ENCODE results near the gene WDPCP. TPM values are rescaled to one million over a fixed set of nuclear protein-coding genes. Genes with fewer than 3 reads are reported as not detected.
"Not testable (repeated sequence)": the region's sequence is repeated elsewhere in the genome, so short reads cannot be mapped to it uniquely, and the experiment has no call there.

The WDPCP gene
- total RNA-seq, 3 donors from 2014 or later = 5.3 to 15.4 (median 7.5) TPM

DNA sequence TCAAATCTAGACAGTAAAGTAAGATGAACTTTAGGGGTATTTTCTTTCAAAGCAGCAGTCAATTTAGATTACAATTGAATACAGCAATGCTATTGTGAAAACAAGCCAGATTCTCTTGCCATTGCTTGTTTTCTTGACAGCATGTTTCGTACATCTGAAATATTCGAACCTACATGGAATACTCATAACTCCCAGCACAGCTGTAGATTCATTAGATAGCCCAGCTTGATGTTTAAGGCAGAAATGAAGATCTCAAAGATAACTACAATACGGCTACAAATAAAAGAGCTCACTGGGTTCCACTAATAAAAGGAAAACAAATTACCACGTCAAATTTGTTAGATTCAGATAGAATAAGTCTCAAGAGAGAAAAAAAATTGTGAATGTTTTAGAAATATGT lies 208.8 kb downstream of the WDPCP start:
- H3K36me3 ChIP-seq (ENCODE audit: low read depth) = no peaks in the 10 kb centered on the region
- ATAC-seq = no peak
- DNase-seq = no peak
- H3K9me3 ChIP-seq = no peaks in the 10 kb centered on the region
- TF ChIP-seq, protein P1, sequence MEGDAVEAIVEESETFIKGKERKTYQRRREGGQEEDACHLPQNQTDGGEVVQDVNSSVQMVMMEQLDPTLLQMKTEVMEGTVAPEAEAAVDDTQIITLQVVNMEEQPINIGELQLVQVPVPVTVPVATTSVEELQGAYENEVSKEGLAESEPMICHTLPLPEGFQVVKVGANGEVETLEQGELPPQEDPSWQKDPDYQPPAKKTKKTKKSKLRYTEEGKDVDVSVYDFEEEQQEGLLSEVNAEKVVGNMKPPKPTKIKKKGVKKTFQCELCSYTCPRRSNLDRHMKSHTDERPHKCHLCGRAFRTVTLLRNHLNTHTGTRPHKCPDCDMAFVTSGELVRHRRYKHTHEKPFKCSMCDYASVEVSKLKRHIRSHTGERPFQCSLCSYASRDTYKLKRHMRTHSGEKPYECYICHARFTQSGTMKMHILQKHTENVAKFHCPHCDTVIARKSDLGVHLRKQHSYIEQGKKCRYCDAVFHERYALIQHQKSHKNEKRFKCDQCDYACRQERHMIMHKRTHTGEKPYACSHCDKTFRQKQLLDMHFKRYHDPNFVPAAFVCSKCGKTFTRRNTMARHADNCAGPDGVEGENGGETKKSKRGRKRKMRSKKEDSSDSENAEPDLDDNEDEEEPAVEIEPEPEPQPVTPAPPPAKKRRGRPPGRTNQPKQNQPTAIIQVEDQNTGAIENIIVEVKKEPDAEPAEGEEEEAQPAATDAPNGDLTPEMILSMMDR (IDR thresholded peaks at IDR 0.05) = no peak
- H3K4me1 ChIP-seq (ENCODE audit: low read depth) = no peaks in the 10 kb centered on the region
- intact Hi-C loops (cut with DNase I, micrococcal nuclease) = no loop called here
- no peak overlapping the region for H3K4me3 ChIP-seq

DNA sequence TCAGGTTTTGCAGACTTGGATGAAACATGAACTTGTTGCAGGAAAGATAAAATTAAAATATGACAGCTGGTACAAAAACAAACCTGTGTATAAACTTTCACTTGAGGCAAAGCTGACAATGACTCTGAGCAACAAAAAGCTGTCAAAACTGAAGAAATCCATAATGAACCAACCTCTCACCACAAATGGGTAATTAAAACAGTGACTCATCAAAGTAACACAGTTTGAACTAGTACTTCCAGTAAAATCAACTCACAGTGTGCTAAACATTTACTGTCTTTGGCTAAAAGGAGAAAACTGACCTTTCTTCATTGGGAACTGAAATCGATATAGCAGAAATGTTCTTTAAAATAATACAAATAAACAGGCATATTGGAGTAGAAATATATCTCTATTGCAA lies 209.7 kb downstream of the WDPCP start:
- ATAC-seq = no peak
- no peak for DNase-seq
- Histone ChIP-seq H3K36me3 (ENCODE audit: low read depth) (no peaks in the 10 kb centered on the region), H3K4me1 (ENCODE audit: low read depth) (no peaks in the 10 kb centered on the region), H3K9me3 (no peaks in the 10 kb centered on the region), H3K4me3 (no peak overlapping the region)
- TF ChIP-seq, protein P1 (IDR thresholded peaks at IDR 0.05) = no peak
- intact Hi-C loops (cut with DNase I, micrococcal nuclease) = no loop called here

DNA sequence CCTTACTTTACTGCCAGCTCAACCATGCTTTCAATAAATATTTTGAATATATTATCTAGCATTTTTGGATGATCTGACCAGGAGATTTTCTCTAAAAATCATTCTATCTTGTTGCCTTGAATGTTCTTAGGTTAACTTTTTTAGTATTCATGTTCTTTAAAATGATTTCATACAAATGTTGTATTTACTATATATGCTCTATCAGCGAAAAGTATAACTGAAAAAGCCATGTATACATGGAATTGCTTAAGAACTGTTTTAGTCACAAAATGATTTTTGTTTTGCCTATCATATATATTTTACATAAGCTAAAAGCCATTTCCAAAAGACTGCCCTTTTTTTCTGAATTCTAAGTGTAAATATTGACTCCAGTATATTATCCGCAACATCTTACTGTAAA lies 213.9 kb downstream of the WDPCP start:
- Histone ChIP-seq H3K36me3 (ENCODE audit: low read depth) (no peaks in the 10 kb centered on the region), H3K4me1 (ENCODE audit: low read depth) (no peaks in the 10 kb centered on the region), H3K4me3 (no peak overlapping the region), H3K9me3 (peaks cover 2% of the 10 kb centered on the region)
- DNase-seq (no peak), ATAC-seq (no peak)
- TF ChIP-seq, protein P1 (IDR thresholded peaks at IDR 0.05) = no peak
- intact Hi-C loops (cut with DNase I, micrococcal nuclease) = no loop called here

DNA sequence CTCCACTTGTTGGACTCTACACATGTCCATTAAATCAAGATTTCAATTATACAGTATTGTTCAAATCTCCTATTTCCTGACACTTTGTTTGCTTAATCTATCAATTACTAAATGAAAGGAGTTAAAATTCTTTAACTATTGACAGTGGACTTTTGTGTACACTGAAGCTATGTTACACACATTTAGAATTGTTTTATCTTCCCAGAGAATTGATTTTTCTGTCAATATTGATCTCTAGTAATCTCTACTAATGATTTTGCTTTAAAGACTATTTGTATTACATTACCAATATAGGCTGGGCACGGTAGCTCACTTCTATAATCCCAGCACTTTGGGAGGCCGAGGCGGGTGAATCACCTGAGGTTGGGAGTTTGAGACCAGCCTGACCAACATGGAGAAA lies 215.7 kb downstream of the WDPCP start:
- ATAC-seq (no peak), DNase-seq (no peak)
- no peaks in the 10 kb centered on the region for H3K4me1 ChIP-seq (ENCODE audit: low read depth)
- H3K9me3 ChIP-seq = peaks cover 2% of the 10 kb centered on the region
- intact Hi-C loops (cut with DNase I, micrococcal nuclease) = no loop called here
- TF ChIP-seq, protein P1 (IDR thresholded peaks at IDR 0.05) = no peak
- no peak overlapping the region for H3K4me3 ChIP-seq
- H3K36me3 ChIP-seq (ENCODE audit: low read depth) = no peaks in the 10 kb centered on the region

DNA sequence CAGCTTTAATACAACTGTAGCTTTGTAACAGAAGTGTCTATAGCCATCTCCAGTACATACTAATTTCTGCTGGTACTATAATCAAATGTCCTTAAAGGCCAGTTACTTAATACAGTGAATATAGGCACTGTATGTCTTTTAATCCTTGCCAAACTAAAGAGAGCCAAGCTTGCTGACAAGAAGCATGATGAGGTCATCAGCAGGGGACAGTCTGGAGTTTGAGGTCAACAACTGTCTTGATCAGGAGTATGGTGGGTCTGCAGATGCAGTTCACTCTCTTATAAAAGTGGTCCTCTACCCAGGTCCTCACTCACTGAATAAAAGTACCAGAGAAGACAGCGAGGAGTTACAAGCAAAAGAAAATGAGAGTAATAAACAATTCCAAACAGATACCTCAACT lies 219.1 kb downstream of the WDPCP start:
- intact Hi-C loops (cut with DNase I, micrococcal nuclease) = no loop called here
- no peak overlapping the region for H3K4me3 ChIP-seq
- ATAC-seq (no peak), DNase-seq (no peak)
- no peaks in the 10 kb centered on the region for H3K36me3 ChIP-seq (ENCODE audit: low read depth)
- H3K9me3 ChIP-seq = peaks cover 2% of the 10 kb centered on the region
- H3K4me1 ChIP-seq (ENCODE audit: low read depth) = no peaks in the 10 kb centered on the region
- TF ChIP-seq, protein P1 (IDR thresholded peaks at IDR 0.05) = no peak

DNA sequence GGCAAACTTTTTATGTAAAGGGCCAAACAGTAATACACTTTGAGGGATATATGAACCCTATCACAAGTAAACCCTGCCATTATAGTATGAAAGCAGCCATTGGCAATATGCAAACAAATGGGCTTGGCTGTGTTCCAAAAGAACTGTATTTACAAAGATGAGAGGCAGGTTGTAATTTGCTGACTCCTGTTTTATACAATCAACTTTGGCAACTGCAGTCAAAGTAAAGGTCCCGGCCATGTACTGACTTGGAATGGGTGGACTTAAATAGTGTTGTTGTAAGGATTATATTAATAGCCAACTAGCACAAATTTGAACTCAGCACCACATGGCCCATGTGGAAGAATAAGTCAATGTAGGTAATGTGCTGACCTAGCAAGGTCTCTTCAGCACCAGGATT lies 223.4 kb downstream of the WDPCP start:
- Histone ChIP-seq H3K36me3 (ENCODE audit: low read depth) (no peaks in the 10 kb centered on the region), H3K4me1 (ENCODE audit: low read depth) (no peaks in the 10 kb centered on the region), H3K4me3 (no peak overlapping the region), H3K9me3 (no peaks in the 10 kb centered on the region)
- TF ChIP-seq, protein P1 (IDR thresholded peaks at IDR 0.05) = no peak
- intact Hi-C loops (cut with DNase I, micrococcal nuclease) = no loop called here
- ATAC-seq (no peak), DNase-seq (no peak)

DNA sequence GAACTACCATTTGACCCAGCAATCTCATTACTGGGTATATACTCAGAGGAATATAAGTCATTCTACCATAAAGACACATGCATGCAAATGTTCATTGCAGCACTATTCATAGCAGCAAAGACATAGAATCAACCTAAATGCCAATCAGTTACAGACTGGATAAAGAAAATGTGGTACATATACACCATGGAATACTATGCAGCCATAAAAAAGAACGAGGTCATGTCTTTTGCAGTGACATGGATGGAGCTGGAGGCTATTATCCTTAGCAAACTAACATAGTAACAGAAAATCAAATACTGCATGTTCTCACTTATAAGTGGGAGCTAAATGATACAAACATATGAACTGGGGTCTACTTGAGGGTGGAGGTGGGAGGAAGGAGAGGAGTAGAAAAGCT lies 230.6 kb downstream of the WDPCP start:
- peaks cover 14% of the 10 kb centered on the region for H3K9me3 ChIP-seq
- H3K4me3 ChIP-seq; H3K36me3 ChIP-seq (ENCODE audit: low read depth); ATAC-seq; intact Hi-C loops (cut with DNase I, micrococcal nuclease); DNase-seq; H3K4me1 ChIP-seq (ENCODE audit: low read depth): not testable (repeated sequence)

Measured in mucosa of descending colon (tissue), 3 donors.